SK-N-SH (cell line): Measurements from ENCODE around the gene EPHA10.

Experiments
- CTCF ChIP-seq: fragments of 200-600 bp; sonication (generic); IDR thresholded peaks from 2 replicates; pipeline ENCODE4 v1.6.1; 2017; ENCODE audit warnings: antibody characterized with exemption, mild to moderate bottlenecking, moderate library complexity
- EP300 ChIP-seq, 2 experiments: IDR thresholded peaks; 2 replicates each; pipeline versions ENCODE4 v1.4.0 to v1.6.1; 2012; ENCODE audit warnings: borderline replicate concordance in 1 of 2, low read depth in 1 of 2, low read length in 1 of 2
- SIN3A ChIP-seq: IDR thresholded peaks from 2 replicates; pipeline ENCODE4 v1.6.1; 2012; ENCODE audit warnings: low read depth, mild to moderate bottlenecking, low read length, moderate library complexity, borderline replicate concordance

GRCh38 chr1:37720231-37721130 lies 44.4 kb downstream of the EPHA10 start:
- TF ChIP-seq CTCF: no peak
- no peak for TF ChIP-seq EP300 (IDR thresholded peaks at IDR 0.05; ENCODE audit: borderline replicate concordance in 1 of 2, low read depth in 1 of 2, low read length in 1 of 2)
- no peak for TF ChIP-seq SIN3A
